D721Med (cell line): ENCODE measurements around the gene AP3S2.

ENCODE experiments used
- DNase-seq: peaks from one replicate; pipeline ENCODE4 v3.0.0; 2011; ENCODE audit warnings: low spot score; ENCODE audit not compliant: insufficient read length
- FAIRE-seq: peaks from 2 replicates; lab custom pipeline; 2011; peaks lifted over from hg19 to GRCh38; lab: Jason Lieb, UNC
- TF ChIP-seq, protein P1 (sequence below): IDR thresholded peaks from 2 replicates; pipeline ENCODE4 v1.5.1; 2012; ENCODE audit warnings: mild to moderate bottlenecking, control low read depth; ENCODE audit not compliant: insufficient read depth; ENCODE audit errors: missing control alignments

The AP3S2 gene

DNA sequence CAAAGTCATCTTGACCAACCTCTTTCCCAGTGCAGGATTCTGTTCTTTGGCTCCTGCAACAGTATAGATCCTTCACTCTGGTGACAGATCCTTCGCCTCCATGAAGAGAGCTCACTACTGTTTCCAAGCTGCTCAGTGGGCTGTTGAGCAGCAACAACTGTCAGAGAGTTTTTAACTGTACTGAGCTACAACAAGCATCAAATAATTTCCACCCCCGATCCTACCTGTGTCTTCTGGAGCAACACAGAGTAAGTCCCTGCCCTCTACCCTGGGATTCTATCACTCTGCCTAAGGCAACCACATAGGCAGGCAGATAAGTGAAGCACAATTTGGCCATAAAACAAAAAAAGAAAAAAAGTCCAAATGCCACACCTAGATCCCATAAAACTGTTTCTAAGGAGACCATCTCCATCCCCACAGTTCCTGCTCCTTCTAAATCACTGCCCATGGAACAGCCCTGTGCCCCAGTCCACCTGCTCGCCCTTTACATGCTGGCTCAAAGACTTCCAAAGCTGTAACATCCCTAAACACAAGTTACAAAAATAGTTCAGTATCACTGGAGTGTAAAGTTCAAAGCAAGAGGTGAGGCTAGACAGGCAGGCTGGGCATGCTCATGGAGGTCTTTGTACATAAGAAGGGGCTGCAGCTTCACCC lies 41.3 kb downstream of the AP3S2 start:
- FAIRE-seq = no peak
- TF ChIP-seq, protein P1, sequence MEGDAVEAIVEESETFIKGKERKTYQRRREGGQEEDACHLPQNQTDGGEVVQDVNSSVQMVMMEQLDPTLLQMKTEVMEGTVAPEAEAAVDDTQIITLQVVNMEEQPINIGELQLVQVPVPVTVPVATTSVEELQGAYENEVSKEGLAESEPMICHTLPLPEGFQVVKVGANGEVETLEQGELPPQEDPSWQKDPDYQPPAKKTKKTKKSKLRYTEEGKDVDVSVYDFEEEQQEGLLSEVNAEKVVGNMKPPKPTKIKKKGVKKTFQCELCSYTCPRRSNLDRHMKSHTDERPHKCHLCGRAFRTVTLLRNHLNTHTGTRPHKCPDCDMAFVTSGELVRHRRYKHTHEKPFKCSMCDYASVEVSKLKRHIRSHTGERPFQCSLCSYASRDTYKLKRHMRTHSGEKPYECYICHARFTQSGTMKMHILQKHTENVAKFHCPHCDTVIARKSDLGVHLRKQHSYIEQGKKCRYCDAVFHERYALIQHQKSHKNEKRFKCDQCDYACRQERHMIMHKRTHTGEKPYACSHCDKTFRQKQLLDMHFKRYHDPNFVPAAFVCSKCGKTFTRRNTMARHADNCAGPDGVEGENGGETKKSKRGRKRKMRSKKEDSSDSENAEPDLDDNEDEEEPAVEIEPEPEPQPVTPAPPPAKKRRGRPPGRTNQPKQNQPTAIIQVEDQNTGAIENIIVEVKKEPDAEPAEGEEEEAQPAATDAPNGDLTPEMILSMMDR = no peak
- no peak for DNase-seq

DNA sequence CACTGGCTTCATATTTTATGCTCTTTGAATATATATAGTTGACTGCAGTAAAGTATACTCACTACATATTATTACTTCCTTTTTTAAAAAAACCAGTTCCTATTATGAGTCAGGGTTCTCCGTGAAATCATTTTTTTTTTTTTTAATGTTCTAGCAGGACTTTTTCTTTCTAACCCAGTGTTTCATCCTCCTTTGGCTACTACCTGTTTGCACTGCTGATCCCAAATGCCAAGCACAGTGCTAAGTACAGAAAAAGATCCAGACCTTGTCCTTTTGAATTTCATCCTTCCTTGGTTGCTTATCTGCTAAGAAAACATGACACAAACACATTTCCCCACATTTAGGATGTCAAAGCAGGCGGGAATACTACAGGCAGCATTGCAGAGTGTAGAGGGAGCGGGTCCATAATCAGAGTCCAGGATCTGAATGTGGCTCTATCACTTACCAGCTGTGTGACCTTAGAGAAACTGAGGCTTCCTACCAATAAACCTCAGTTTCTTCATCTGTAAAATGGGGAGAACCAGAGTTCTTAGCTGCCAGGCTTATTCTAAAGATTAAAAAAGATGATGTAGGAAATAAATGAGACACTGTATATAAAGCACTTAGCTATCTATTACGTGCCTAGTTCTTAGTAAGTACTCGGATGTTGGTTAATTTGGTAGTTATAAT lies 42.0 kb downstream of the AP3S2 start:
- DNase-seq (no peak), FAIRE-seq (no peak)
- TF ChIP-seq, protein P1 = no peak

DNA sequence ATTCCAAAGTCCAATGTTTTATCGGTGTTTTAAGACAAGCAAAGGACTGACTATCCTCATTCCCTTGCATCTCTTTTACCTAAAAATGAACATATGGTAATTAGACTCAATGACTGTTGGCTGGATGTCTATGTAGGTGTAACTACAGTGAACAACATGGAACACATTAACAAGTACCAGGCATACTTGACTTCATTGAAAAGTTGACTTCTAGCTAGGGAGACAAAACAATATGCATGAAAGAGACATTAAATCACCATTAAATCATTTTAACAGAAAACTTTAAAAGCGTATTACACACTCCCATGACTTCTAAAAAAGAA lies 44.9 kb downstream of the AP3S2 start:
- DNase-seq = no peak
- no peak for FAIRE-seq
- TF ChIP-seq, protein P1 = no peak

DNA sequence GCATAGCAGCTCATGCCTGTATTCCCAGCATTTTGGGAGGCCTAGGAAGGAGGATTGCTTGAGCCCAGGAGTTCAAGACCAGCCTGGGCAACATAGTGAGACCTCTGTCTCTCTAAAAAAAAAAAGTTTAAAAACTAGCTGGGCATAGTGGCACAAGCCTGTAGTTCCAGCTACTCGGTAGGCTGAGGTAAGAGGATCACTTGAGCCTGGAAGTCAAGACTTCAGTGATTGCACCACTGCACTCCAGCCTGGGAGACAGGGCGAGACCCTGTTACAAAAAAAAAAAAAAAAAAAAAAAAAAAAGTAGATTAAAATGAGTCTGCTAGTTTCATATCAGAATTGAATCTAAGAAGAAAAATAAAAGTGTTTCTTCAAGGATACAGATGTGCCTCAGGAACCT lies 46.7 kb downstream of the AP3S2 start:
- FAIRE-seq (no peak), DNase-seq (no peak)
- TF ChIP-seq, protein P1 = no peak

DNA sequence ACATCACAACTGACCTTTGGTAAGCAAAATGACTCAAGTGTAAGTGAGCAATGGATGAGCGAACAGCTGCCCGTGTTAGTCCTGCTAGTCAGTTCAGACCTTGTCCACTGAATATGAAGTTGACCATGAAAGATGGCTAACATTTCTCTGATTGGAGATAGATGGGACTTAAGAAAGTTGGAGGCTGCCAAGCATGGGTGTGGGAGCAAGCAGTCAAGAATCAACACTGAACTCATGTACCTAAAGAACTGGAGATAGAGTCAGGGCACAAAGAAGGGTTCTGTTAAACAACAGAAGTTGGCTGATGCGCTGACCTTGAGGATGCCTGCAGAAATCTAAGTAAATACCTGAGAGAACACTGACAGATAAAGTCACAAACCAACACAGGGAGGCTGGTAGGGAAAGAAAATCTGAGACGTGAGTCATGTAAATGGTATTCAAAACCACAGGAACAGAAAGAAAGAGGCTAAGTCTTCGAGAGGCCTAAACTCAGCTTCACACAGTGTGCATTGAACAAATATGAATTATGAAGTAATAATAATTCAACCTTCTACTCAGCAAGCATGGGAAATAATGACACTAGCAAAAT lies 48.4 kb downstream of the AP3S2 start:
- TF ChIP-seq, protein P1 = no peak
- DNase-seq (no peak), FAIRE-seq (no peak)

DNA sequence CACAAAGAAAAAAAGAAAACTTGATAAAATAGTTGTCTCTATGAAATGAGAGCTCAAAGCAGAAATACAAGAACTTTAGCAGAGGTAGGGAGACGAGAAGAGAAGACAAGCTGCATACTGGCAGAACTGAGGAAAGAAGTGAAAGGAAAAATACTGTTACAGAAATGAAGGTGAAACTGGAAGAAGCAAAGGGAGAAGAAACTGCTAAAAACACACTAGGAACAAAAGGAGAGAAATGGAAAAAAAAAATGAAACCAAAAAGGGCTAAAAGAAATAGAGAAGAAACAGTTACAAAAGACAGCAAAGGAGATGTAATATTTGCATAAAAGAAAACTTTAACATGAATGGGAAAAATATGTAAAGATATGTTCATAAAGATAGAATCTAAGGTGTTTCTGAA lies 51.8 kb downstream of the AP3S2 start:
- FAIRE-seq = no peak
- TF ChIP-seq, protein P1 = no peak
- DNase-seq = no peak

DNA sequence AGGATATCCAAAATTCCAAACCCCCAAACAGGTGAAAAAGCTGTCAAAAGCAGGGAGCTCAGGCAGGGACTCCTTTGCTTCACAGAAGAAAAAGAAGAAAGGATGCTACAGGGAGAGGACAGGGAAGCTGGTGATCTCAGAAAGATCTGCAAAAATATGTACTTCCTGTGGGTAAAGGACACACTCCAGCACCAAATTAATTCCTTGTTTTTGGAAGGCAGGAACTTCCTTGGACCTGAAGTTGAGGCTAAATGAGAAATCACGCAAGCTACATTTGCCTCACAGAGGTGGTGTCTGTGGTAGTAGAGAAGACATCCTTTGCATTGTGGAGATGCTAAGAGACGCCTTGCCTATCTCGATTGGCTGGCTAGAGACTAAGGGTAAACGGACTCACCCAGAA lies 52.5 kb downstream of the AP3S2 start:
- FAIRE-seq = no peak
- no peak for DNase-seq
- TF ChIP-seq, protein P1 = no peak
